ENCODE results near the gene PCDH9.

GRCh38 chr13:66657165-66657881 lies 572.8 kb downstream of the PCDH9 start:
- TF ChIP-seq CTCF (IDR thresholded peaks at IDR 0.05; ENCODE audit: insufficient read depth, low read length, poor library complexity, severe bottlenecking), result no peak
- TF ChIP-seq EZH2phosphoT487 (conservative IDR thresholded peaks at IDR 0.05; ENCODE audit: low read length), result no peak

Measured in SU-DHL-6 (cell line).